HAP-1 (cell line): Measurements from ENCODE around the gene KRTAP22-1.

ENCODE experiments used
- DNase-seq, 2 experiments: peaks; one replicate each; pipeline ENCODE4 v3.0.0-alpha.2; 2016 to 2020; ENCODE audit warnings: low spot score in 2 of 2
- H3K27me3 ChIP-seq: fragments of 250-450 bp; sonication (Bioruptor Pico); 2 replicates; pipeline ENCODE4 v1.5.1; 2020; ENCODE audit warnings: low read depth, mild to moderate bottlenecking, moderate library complexity
- H3K36me3 ChIP-seq: fragments of 250-450 bp; sonication (Bioruptor Pico); replicated peaks from 2 replicates; pipeline ENCODE4 v1.5.1; 2020; ENCODE audit warnings: mild to moderate bottlenecking
- H3K4me1 ChIP-seq: fragments of 250-450 bp; sonication (Bioruptor Pico); 2 replicates; pipeline ENCODE4 v1.5.1; 2020; ENCODE audit warnings: mild to moderate bottlenecking
- H3K4me3 ChIP-seq: fragments of 250-450 bp; sonication (Bioruptor Pico); 2 replicates; pipeline ENCODE4 v1.5.1; 2020; ENCODE audit warnings: mild to moderate bottlenecking, moderate library complexity
- H3K9me3 ChIP-seq: fragments of 250-450 bp; sonication (Bioruptor Pico); 2 replicates; pipeline ENCODE4 v1.5.1; 2020; ENCODE audit warnings: mild to moderate bottlenecking, moderate library complexity
- in situ Hi-C: fragments of 300-500 bp; cut with MboI; formaldehyde crosslinking; loops from 3 replicates; pipeline ENCODE4 v1.14.3; 2020; ENCODE audit warnings: low sequenced_read_pairs, inconsistent platforms, mixed read lengths

Gene KRTAP22-1

GRCh38 chr21:30642564-30642963 is 41.7 kb downstream of the KRTAP22-1 start, which contains the start of gene KRTAP20-3:
TSS of gene KRTAP20-3 (plus strand) at chr21:30642864.
- no peaks in the 10 kb centered on the region for H3K36me3 ChIP-seq
- H3K4me3 ChIP-seq = no peak within 1 kb of the TSS
- DNase-seq = no peak
- H3K9me3 ChIP-seq = 0 out of 2 replicates have a peak, but pooled peaks cover 6% of the 10 kb centered on the region
- H3K4me1 ChIP-seq = no peaks in the 10 kb centered on the region
- no peaks in the 10 kb centered on the region for H3K27me3 ChIP-seq
- in situ Hi-C loops = no loop called here

GRCh38 chr21:30646904-30647414 is 46.1 kb downstream of the KRTAP22-1 start:
- in situ Hi-C loops = no loop called here
- Histone ChIP-seq H3K9me3 (0 out of 2 replicates have a peak, but pooled peaks cover 5% of the 10 kb centered on the region), H3K36me3 (no peaks in the 10 kb centered on the region), H3K4me3 (no peak overlapping the region), H3K27me3 (no peaks in the 10 kb centered on the region), H3K4me1 (no peaks in the 10 kb centered on the region)
- no peak for DNase-seq
